Left colon (tissue), 2 donors: ENCODE data around the gene SLC16A3. TPM values are rescaled to one million over a fixed set of nuclear protein-coding genes. Genes with fewer than 3 reads are reported as not detected.
"Not testable (repeated sequence)": the region's sequence is repeated elsewhere in the genome, so short reads cannot be mapped to it uniquely, and the experiment has no call there.

ENCODE experiments used
- ATAC-seq: fragments of 200-7000 bp; cut with Tn5 transposase; one replicate; pipeline ENCODE4 v1.9.1; 2020; ENCODE audit warnings: mild to moderate bottlenecking, moderate library complexity
- DNase-seq, 2 donors: peaks; one replicate each; pipeline ENCODE4 v3.0.0-alpha.2; 2020
- intact Hi-C, 2 donors: fragments of 100-400 bp; cut with DNase I in 1 of 2; cut with micrococcal nuclease in 1 of 2; formaldehyde crosslinking; loops; one replicate each; pipeline versions ENCODE4 v1.11.2 to v1.14.0; 2022; cut with DNase I, micrococcal nuclease
- total RNA-seq, 2 donors: library from RNA; stranded (reverse); fragmentation: NEBNext Ultra II Directional; extraction: Animal tissue kit (Norgen Biotek cat#: 25700); gene quantifications; one replicate each; pipeline ENCODE4 v1.2.1, GENCODE V29; 2021
- donor health status: DM: no; HTN: no; CAD: no.
- donor health status: DM: yes; HTN: yes; CAD: no.

Gene SLC16A3
- total RNA-seq, 2 donors from 2014 or later: 112 to 168 TPM

DNA sequence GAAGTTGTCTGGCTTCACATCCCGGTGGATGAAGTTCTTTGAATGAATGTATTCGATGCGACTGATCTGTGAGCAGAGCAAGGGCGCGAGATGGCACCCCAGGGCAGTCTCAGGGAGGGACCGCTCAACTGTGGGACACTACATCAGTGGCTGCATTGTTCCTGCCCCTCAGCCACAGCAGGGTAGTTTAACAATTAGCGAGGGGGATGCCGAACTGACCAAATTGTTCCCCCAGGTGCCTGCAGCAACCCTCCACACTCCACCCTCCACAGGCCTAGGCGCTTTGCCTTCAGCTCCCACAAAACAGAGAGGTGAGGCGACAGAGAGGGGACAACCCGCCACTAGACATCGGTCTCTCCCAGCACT is 24.3 kb downstream of the SLC16A3 start:
- intact Hi-C loops: loop anchor here in 1 of 2 donors (10.0 kb wide), 1 partner anchor 62 kb away; the partner anchor contains the start of gene CD7
- no peak for DNase-seq
- ATAC-seq: no peak

DNA sequence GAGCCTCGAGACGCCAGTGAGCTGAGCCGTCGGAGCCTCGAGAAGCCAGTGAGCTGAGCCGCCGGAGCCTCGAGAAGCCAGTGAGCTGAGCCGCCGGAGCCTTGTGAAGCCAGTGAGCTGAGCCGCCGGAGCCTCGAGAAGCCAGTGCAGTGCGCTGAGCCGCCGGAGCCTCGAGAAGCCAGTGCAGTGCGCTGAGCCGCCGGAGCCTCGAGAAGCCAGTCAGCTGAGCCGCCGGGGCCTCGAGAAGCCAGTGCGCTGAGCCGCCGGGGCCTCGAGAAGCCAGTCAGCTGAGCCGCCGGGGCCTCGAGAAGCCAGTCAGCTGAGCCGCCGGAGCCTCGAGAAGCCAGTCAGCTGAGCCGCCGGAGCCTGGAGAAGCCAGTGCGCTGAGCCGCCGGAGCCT is 25.3 kb downstream of the SLC16A3 start:
- intact Hi-C loops: loop anchor here in 1 of 2 donors (10.0 kb wide), 1 partner anchor 61 kb away; the partner anchor contains the start of gene CD7
- not testable (repeated sequence) for ATAC-seq, DNase-seq

DNA sequence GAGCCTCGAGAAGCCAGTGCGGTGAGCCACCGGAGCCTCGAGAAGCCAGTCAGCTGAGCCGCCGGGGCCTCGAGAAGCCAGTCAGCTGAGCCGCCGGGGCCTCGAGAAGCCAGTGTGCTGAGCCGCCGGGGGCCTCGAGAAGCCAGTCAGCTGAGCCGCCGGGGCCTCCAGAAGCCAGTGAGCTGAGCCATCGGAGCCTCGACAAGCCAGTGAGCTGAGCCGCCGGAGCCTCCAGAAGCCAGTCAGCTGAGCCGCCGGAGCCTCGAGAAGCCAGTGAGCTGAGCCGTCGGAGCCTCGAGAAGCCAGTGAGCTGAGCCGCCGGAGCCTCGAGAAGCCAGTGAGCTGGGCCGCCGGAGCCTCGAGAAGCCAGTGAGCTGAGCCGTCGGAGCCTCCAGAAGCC is 25.9 kb downstream of the SLC16A3 start:
- not testable (repeated sequence) for DNase-seq, ATAC-seq
- intact Hi-C loops: loop anchor here in 1 of 2 donors (10.0 kb wide), 1 partner anchor 60 kb away; the partner anchor contains the start of gene CD7

DNA sequence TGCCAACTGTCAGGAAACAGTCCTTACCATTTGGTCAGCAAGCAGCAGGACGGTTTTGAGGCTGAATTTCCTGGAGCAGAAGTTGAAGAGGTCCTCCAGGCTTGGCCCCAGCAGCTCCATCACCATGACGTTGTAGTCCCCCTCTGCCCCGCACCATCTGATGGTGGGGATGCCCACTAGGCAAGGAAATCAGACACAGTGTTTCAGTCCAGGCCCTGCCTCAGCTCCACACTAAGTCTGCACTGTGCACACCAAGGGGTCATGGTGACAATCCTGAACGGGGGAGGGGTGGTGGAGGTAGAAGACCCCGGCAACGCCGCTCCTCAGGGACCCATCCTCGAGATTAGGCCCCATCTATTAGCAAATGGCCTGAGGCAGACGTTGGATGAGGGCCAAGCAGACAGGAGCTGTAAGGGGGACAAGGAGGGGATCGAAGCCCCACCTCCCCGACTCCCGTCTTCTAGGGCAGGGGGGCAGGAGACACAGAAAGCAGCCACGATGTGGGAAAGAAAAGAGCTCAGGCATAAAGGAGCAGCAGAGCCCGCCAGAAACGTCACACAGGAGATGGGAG is 26.6 kb downstream of the SLC16A3 start:
- no peak for ATAC-seq
- no peak for DNase-seq
- intact Hi-C loops: loop anchor here in 1 of 2 donors (10.0 kb wide), 1 partner anchor 59 kb away; the partner anchor contains the start of gene CD7

DNA sequence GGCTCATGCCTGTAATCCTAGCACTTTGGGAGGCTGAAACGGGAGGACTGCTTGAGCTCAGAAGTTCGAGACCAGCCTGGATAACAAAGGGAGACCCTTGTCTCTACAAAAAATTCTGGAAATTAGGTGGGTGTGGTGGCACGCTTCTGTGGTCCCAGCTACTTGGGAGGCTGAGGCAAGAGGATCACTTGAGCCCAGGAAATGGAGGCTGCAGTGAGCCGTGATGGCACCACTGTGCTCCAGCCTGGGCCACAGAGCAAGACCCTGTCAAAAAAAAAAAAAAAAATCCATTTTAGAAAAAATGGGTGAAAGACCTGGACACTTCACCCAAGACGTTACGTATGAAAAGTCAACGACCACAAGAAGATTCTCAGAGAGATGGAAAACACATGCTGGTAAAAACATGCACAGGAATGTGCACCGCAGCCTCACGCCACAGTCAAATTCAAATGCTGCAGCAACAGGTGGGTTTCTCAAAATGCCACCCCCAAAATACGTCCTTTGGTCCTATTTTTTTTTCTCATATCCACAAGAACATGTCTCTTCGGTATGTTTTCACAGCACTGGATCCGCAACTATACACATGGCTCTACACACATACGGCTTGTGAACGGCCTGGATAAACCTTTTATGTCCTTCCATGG is 27.5 kb downstream of the SLC16A3 start:
- DNase-seq (no peak), ATAC-seq (no peak)
- intact Hi-C loops: loop anchor here in 1 of 2 donors (10.0 kb wide), 1 partner anchor 58 kb away; the partner anchor contains the start of gene CD7

DNA sequence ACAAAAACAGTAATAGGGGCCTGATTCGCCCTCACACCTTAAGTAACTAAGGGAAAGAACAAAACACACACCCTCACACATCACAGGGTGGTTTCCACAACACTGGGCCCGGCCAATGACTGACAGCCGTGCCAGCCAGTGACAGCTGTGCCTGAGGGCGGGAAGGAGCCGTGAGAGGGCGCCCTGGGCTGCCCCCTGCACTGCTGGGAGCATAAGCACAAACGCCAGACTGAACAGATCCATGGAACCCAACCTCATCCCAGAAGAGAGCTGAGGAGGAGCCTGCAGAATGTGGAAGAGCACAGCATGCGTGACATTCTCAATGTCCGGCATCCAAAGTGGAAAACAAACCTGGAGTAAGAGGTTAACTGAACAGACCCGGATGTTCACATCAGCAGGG is 28.6 kb downstream of the SLC16A3 start:
- peak in 1 of 2 donors; percentile 49 for DNase-seq
- ATAC-seq: peak; percentile 90
- intact Hi-C loops: loop anchor here in 1 of 2 donors (10.0 kb wide), 1 partner anchor 57 kb away; the partner anchor contains the start of gene CD7

DNA sequence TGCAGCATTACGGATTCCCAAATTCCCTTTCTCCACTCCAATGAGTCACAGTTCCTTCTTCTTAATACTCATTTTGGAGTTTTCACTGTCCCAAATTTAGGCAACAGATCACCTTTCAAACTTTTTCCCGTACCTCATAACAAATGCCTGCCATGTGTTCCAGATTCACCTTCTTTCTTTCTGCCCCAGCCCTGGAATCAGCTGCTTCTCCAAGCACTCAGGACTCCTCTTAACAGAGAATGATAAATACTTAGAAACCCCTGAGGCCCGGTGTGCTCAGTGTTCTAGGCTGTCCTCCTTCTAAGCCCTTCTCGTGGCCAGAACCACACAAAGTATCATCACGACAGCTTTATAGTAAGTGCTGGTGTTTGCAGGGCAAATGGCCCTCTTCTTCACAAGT is 29.7 kb downstream of the SLC16A3 start:
- intact Hi-C loops: loop anchor here in 1 of 2 donors (10.0 kb wide), 1 partner anchor 56 kb away; the partner anchor contains the start of gene CD7
- no peak for ATAC-seq

DNA sequence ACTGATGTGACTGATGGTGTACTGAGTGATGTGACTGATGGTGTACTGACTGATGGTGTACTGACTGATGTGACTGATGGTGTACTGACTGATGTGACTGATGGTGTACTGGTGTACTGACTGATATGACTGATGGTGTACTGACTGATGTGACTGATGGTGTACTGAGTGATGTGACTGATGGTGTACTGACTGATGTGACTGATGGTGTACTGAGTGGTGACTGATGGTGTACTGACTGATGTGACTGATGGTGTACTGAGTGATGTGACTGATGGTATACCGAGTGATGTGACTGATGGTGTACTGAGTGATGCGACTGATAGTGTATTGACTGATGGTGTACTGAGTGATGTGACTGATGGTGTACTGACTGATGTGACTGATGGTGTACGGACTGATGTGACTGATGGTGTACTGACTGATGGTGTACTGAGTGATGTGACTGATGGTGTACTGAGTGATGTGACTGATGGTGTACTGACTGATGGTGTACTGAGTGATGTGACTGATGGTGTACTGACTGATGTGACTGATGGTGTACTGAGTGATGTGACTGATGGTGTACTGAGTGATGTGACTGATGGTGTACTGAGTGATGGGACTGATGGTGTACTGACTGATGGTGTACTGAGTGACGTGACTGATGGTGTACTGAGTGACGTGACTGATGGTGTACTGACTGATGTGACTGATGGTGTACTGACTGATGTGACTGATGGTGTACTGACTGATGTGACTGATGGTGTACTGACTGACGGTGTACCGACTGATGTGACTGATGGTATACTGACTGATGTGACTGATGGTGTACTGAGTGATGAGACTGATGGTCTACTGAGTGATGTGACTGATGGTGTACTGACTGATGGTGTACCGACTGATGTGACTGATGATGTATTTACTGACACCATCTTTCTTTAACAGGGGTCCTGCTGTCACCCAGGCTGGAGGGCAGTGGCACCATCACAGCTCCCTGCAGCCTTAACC is 31.4 kb downstream of the SLC16A3 start:
- DNase-seq, ATAC-seq: not testable (repeated sequence)
- intact Hi-C loops: loop anchor here in 1 of 2 donors (10.0 kb wide), 1 partner anchor 55 kb away; the partner anchor contains the start of gene CD7

More for the DNA sequence above, 29.7 kb downstream of the SLC16A3 start:
- no peak for DNase-seq

DNA sequence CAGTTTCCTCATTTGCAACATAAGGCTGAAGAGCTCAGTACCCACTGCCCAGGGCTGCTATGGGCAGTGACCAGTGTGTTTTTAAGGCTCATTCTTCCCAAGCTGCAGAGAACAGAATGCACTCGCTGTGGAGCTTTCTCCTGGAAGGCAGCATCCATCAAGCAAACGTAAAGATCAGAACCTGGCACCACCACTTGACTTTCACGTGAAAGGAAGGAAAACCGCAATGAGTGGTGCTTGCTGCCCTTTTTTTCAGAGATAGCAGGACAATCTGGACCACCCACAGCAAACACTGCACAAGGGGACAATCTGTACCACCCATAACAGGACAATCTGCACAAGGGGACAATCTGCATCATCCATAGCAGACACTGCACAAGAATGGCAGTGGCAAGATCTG is 33.5 kb downstream of the SLC16A3 start:
- DNase-seq (no peak), ATAC-seq (no peak)
- intact Hi-C loops: no loop called here

DNA sequence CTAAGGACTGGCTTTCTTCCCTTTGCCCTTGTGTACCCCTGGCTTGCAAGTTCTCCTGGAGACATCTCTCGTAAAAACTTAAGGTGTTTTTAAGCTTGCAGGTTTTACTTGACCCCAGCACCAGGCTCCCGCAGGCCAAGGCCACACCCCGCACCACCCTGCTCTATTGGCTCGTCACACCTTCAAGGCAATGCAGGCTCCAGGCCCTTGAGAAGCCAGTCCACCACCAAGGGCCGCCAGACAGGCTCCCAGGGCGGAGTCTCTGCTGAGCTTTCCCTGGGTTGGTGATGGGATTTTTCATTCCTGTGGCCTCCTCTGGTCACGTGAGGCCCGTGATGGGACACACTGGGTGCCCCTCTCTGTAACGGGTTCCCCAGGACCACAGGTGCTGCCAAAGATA is 34.8 kb downstream of the SLC16A3 start:
- intact Hi-C loops: no loop called here
- DNase-seq: no peak

DNA sequence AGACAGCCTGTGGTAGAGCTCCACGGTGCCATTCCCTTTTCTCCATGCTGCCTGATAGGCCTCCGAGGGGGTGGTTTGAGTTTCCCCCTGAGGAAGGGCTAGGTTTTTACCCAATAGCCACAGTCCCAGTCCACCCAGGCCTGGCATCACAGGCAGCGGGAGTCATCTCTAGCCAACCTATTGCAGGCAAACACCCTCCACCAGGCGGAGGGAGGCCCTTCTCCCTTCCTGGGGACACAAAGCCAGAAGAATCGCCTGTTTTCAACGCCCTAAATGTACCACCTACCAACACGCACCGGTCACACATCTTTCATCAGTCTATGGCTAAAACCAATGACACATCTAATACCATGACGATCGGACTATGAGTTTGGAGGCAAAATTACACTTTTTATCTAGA is 37.3 kb downstream of the SLC16A3 start:
- no peak for DNase-seq
- intact Hi-C loops: no loop called here
- ATAC-seq: no peak

More for the DNA sequence above, 34.8 kb downstream of the SLC16A3 start:
- ATAC-seq: no peak

DNA sequence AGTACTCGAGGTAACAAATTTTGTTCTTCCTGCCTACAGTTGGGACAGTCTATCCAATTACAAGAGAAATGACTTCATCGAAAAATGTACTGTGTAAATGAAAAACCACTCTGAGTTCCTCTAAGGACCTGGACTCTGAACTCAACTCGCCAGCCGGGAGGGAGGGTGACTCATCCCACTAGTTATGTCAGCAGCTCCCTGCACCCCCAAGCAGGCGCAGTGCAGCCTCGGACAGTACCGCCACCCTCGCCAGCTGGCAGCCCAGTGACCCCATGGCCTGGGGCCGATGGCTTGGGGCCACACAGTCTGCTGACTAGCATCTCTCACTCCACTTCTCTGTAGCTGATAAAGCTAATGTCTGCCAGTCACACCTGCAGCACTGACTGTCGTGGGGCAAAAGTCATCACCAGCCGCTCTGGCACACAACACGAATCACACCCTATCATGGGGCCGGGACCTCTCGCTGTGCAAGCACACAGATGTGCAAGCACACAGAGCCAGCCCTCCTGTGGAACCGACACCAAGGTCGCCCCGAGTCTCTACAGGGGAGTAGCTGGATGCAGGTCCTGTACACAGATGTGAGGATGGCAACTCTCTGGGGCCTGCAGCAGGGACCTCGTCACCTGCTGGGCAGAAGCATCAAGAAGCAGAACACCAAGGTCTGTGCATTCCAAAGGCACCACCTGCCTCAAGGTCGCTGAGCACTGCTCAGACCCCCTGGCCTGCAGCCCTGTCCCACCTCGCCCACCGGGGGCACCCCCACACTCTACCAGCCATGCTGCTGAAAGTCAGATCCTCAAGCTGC is 38.9 kb downstream of the SLC16A3 start:
- peak; percentile 87 for ATAC-seq
- intact Hi-C loops: no loop called here

DNA sequence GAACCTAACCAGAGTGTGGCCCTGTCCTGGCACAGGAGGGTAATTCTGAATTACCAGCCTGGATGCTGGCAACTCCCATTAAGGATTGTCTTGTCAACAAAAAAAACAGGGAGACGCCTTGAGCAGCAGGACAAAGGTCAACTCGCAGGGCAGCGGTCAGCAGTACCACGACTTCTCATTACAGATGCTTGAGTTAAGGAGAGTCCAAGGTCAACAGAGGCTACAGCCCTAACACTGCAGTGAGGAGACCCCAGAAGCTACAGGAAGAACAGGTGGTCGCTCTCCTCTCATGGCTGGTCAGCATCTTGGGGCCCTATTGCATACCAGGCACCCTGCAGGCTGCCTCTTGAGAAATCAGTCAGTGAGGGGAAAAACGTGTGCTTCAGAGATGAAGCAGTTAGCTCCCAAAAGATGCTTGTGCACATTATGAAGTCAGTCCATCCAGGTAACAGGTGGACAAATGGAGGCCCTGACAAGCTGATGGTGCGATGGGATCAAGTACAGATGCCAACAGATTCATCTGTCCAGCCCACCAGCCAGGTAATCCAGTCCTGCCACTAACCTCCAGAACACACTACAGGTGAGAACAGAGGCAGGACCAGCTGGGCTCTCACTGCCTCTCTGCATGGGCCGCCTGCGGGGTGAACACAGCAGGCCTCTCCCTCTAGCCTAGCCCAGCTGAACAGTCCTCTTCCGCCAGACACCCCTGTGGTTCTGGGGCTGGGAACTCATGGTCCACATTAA is 40.5 kb downstream of the SLC16A3 start:
- peak; percentile 64 to 75 for DNase-seq
- peak; percentile 31 for ATAC-seq
- intact Hi-C loops: no loop called here

More for the DNA sequence above, 38.9 kb downstream of the SLC16A3 start:
- peak; percentile 88 to 96 for DNase-seq

DNA sequence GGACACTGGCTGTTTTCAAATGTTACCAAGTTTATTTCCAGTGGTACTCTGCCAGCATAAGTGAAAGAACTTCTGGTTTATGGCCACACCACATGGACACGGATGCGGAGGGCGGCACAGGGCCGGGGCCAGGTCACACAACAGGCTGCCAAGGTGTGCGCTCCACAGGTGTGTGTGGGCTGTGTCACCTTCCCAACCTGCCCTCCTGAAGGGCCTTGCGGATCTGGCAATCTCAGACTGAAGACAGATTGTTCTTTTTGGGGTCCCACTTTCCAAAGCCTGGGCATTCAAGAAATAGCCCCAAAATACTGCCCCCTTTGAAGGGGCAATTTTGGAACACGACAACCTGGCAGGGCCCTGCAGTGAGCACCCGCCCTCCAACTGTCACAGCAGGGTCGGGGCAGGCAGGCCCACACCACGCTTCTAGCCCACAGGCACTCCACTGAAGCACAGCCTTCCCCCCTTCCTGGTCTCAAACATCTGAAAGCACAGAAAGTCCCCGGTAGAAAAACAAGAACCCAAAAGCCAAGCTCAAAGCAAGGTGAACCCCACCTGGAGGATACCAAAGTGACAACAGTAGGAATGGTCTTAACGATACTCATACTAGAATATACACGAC is 41.1 kb downstream of the SLC16A3 start:
- no peak for DNase-seq

DNA sequence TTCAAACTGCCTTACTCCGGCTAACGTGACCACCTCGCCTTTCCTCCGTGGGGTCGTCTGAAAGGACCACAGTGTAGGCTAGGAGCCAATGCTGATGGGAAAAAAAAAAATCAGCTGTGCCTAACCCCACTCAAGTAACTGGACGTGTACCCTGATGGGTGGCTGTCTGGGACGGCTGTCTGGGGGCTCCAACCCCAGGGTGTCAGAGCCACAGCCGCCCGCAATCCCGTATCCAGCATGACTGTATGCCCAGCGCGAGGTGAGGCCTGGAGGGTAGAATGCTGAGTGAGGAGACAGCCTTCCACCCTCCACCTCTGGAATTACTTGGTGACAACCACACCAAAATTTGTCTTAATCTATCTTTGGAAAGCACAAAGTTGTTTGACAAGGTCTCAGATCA is 41.8 kb downstream of the SLC16A3 start:
- no peak for ATAC-seq
- no peak for DNase-seq
- intact Hi-C loops: no loop called here

More for the DNA sequence above, 41.1 kb downstream of the SLC16A3 start:
- no peak for ATAC-seq
- intact Hi-C loops: no loop called here

DNA sequence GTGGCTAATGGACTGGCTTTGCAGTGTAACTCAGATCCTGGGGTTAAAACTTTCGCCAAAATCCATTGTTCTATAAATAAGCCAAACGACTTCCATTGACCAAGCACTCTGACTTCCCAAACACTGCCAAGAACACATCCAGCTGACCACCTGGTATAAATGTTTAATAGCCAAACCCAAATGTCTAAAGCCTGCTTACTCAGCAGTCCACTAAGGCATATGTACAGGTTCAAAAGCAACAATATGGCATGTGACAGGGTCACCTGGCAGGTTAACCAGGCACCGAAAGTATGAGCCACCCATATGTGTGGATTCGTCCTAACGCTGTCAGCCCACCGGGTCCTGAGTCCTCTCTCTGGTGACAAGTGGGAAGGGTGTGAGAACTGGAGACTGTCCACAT is 42.6 kb downstream of the SLC16A3 start:
- ATAC-seq (no peak), DNase-seq (no peak)
- intact Hi-C loops: no loop called here
